Astrocyte (in vitro differentiated cells and primary cell): ENCODE results near the gene ROMO1.

Source experiments
- EZH2 ChIP-seq: IDR thresholded peaks from 2 replicates; pipeline ENCODE4 v1.6.1; 2012; ENCODE audit warnings: mild to moderate bottlenecking, low read length, inconsistent platforms; ENCODE audit not compliant: insufficient read depth
- TF ChIP-seq, protein P1 (sequence below): IDR thresholded peaks from 2 replicates; pipeline ENCODE4 v1.5.1; 2011; ENCODE audit warnings: low read depth, mild to moderate bottlenecking, inconsistent platforms, low read length, moderate library complexity; ENCODE audit not compliant: insufficient read depth

DNA sequence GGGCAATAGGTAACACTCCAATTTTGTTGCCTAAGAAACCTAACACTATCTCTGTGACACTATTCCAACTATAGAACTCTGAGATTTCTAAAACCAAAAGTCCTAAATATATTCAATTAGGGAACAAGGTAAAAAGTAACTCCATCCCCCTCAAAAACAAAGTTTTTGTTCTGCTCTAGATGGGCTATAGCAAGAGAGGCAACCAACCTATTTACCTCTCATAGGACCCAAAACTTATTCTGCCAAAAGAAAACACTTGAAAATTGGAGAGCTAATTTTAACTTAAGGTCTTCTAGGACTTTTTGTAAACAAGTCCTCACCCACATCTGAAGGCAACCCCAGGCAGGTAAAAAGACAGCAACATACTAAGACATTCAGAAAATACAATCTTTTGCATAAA, 35.2 kb downstream of the ROMO1 start:
- TF ChIP-seq EZH2 = no peak
- TF ChIP-seq, protein P1, sequence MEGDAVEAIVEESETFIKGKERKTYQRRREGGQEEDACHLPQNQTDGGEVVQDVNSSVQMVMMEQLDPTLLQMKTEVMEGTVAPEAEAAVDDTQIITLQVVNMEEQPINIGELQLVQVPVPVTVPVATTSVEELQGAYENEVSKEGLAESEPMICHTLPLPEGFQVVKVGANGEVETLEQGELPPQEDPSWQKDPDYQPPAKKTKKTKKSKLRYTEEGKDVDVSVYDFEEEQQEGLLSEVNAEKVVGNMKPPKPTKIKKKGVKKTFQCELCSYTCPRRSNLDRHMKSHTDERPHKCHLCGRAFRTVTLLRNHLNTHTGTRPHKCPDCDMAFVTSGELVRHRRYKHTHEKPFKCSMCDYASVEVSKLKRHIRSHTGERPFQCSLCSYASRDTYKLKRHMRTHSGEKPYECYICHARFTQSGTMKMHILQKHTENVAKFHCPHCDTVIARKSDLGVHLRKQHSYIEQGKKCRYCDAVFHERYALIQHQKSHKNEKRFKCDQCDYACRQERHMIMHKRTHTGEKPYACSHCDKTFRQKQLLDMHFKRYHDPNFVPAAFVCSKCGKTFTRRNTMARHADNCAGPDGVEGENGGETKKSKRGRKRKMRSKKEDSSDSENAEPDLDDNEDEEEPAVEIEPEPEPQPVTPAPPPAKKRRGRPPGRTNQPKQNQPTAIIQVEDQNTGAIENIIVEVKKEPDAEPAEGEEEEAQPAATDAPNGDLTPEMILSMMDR = no peak
